CD8-positive, alpha-beta memory T cell (primary cell): ENCODE data around the gene IQSEC3. TPM values are rescaled to one million over a fixed set of nuclear protein-coding genes. Genes with fewer than 3 reads are reported as not detected.

Experiments
- CTCF ChIA-PET: fragments of 350-600 bp; sonication (Branson Sonifier 250); formaldehyde crosslinking; loops from one replicate; lab custom pipeline; 2021; ENCODE audit warnings: antibody characterized with exemption; lab: Charles Lee
- POLR2A ChIA-PET: fragments of 350-600 bp; sonication (Branson Sonifier 250); formaldehyde crosslinking; loops from one replicate; lab custom pipeline; 2021; ENCODE audit warnings: antibody characterized with exemption; lab: Charles Lee
- DNase-seq, 5 donors: peaks; one replicate each; pipeline versions ENCODE4 v3.0.0 to v3.0.0-alpha.2; 2020 to 2022; ENCODE audit warnings: mixed read lengths in 1 of 5
- H3K27ac ChIP-seq: one replicate; pipeline ENCODE4 v1.7.0; 2013; ENCODE audit warnings: low read depth, mild to moderate bottlenecking, low read length, moderate library complexity
- H3K27me3 ChIP-seq: 2 replicates; pipeline ENCODE4 v1.7.0; 2013; ENCODE audit warnings: low read length, mild to moderate bottlenecking; ENCODE audit not compliant: insufficient read depth, poor library complexity, severe bottlenecking
- H3K36me3 ChIP-seq: 2 replicates; pipeline ENCODE4 v1.7.0; 2013; ENCODE audit warnings: mild to moderate bottlenecking, low read length, moderate library complexity; ENCODE audit not compliant: insufficient read depth
- H3K4me1 ChIP-seq: 2 replicates; pipeline ENCODE4 v1.7.0; 2013; ENCODE audit warnings: mild to moderate bottlenecking, low read length, moderate library complexity; ENCODE audit not compliant: insufficient read depth
- H3K4me3 ChIP-seq: 2 replicates; pipeline ENCODE4 v1.7.0; 2013; ENCODE audit warnings: mild to moderate bottlenecking, low read length
- H3K9me3 ChIP-seq: 2 replicates; pipeline ENCODE4 v1.7.0; 2013; ENCODE audit warnings: mild to moderate bottlenecking, low read length
- H3K27ac Mint-ChIP-seq, 8 donors: one replicate each; pipeline ENCODE4 v1.8.0; 2020 to 2021; ENCODE audit warnings: mixed read lengths in 8 of 8, mild to moderate bottlenecking in 6 of 8, inconsistent platforms in 3 of 8, moderate library complexity in 3 of 8
- H3K27me3 Mint-ChIP-seq, 2 donors: one replicate each; pipeline ENCODE4 v1.8.0; 2020 to 2021; ENCODE audit warnings: mixed read lengths in 2 of 2, mild to moderate bottlenecking in 1 of 2, moderate library complexity in 1 of 2
- H3K36me3 Mint-ChIP-seq, 3 donors: one replicate each; pipeline ENCODE4 v1.8.0; 2020 to 2021; ENCODE audit warnings: mixed read lengths in 3 of 3, inconsistent platforms in 1 of 3, mild to moderate bottlenecking in 1 of 3
- H3K4me1 Mint-ChIP-seq, 3 donors: one replicate each; pipeline ENCODE4 v1.8.0; 2020 to 2021; ENCODE audit warnings: mixed read lengths in 3 of 3, inconsistent platforms in 1 of 3, mild to moderate bottlenecking in 1 of 3
- H3K4me3 Mint-ChIP-seq, 7 donors: one replicate each; pipeline ENCODE4 v1.8.0; 2020 to 2021; ENCODE audit warnings: mixed read lengths in 7 of 7, mild to moderate bottlenecking in 6 of 7, moderate library complexity in 4 of 7, inconsistent platforms in 2 of 7
- H3K9me3 Mint-ChIP-seq, 5 donors: one replicate each; pipeline ENCODE4 v1.8.0; 2020 to 2022; ENCODE audit warnings: mixed read lengths in 5 of 5, mild to moderate bottlenecking in 3 of 5, moderate library complexity in 2 of 5, inconsistent platforms in 1 of 5
- polyA plus RNA-seq: library from polyadenylated mRNA; unstranded; fragments of 300-500 nt; fragmentation: Illumina TruSeq; gene quantifications from one replicate; pipeline ENCODE4 v1.2.3, GENCODE V29; 2021
- total RNA-seq, 2 experiments: library from RNA; stranded (reverse); gene quantifications; one replicate each; pipeline ENCODE4 v1.2.3, GENCODE V29; 2021

The IQSEC3 gene
- total and polyA plus RNA-seq, 3 experiments from 2014 or later, result 0.53 to 0.88 TPM; not detected in 1

DNA sequence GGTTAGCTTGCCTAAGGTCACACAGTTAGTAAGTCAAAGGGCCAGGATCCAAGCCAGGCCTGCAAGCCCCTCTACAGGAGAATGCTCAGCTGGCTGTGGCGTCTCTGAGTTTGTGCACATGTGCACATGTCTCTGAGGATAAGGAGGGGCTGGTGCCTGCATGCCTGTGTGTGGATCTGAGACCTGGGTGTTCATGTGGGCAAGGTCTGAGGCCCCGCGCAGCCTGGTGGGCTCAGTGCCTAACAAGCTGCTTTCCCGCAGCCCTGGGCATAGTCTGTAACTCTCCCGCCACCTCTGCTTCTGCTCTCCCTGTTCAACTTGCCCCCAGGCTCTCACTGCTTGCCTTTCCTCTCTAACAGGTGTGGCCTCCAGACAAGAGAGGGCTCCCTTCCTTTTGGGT lies 151.7 kb downstream of the IQSEC3 start:
- DNase-seq, result no peak
- POLR2A ChIA-PET, result no interaction called here
- Mint-ChIP-seq H3K4me3 (no peak overlapping the region), H3K27me3 (peaks cover 18 to 25% of the 10 kb centered on the region in 2 donors), H3K4me1 (peaks cover 0 to 5% (median under 1%) of the 10 kb centered on the region in 3 donors), H3K9me3 (no peaks in the 10 kb centered on the region), H3K36me3 (no peaks in the 10 kb centered on the region), H3K27ac (no peak overlapping the region)
- Histone ChIP-seq H3K27me3 (peaks cover 4% of the 10 kb centered on the region), H3K36me3 (no peaks in the 10 kb centered on the region), H3K4me3 (no peak overlapping the region), H3K9me3 (no peaks in the 10 kb centered on the region), H3K4me1 (no peaks in the 10 kb centered on the region), H3K27ac (no peak overlapping the region)
- CTCF ChIA-PET, result interaction anchor here (0.8 kb wide), 1 partner anchor 30 kb away, joined by 3 read pairs; no protein-coding TSS in a partner anchor

DNA sequence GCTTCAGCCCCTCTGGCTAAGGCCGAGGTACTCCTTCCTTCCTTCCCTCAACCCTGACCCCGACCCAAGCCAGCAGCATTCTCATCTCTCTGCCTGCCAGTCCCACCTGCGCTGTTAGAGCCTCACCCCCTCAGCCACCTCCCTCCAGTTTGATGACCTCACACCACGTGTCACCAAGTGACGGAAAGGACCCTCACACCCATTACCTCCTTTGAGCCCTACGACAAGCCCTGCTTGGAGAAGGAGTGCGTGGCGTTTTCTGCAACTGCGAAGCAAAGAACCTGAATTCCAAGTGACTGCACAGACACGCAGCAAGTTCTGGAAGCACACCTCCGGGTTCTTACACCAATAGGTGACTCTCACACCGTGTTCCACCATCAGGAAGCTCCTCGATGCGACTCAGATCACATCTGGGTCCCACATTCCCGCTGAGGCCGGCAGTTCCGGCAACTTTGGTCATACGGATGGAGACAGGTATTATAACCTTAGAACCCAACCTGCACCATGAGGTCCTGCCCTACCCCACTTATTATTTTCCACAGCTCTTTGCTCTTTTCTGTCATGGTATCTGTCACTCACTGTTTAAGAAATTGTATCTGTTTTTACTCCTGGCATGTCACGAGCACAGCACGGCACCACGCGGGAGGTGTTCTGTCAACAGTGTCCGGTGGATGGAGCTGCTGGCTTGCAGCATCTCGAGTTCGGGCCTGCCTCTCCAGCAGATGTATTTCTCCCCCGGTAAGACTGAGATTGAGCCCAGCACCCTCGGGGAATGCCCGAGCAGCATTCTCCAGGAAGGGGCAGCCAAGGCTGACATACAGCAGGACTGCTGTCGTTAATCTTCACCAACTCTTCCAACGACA lies 152.4 kb downstream of the IQSEC3 start:
- H3K9me3 ChIP-seq, result no peaks in the 10 kb centered on the region
- Mint-ChIP-seq H3K27me3 (peaks cover 11 to 20% of the 10 kb centered on the region in 2 donors), H3K4me3 (no peak overlapping the region), H3K36me3 (no peaks in the 10 kb centered on the region), H3K27ac (no peak overlapping the region), H3K4me1 (peaks cover 0 to 5% (median 0%) of the 10 kb centered on the region in 3 donors), H3K9me3 (no peaks in the 10 kb centered on the region)
- no peak for DNase-seq
- H3K36me3 ChIP-seq, result no peaks in the 10 kb centered on the region
- H3K27ac ChIP-seq, result no peak overlapping the region
- no peak overlapping the region for H3K4me3 ChIP-seq
- ChIA-PET POLR2A (no interaction called here), CTCF (interaction anchor here (0.8 kb wide), 1 partner anchor 31 kb away, joined by 3 read pairs; no protein-coding TSS in a partner anchor)
- H3K4me1 ChIP-seq, result no peaks in the 10 kb centered on the region
- H3K27me3 ChIP-seq, result no peaks in the 10 kb centered on the region

DNA sequence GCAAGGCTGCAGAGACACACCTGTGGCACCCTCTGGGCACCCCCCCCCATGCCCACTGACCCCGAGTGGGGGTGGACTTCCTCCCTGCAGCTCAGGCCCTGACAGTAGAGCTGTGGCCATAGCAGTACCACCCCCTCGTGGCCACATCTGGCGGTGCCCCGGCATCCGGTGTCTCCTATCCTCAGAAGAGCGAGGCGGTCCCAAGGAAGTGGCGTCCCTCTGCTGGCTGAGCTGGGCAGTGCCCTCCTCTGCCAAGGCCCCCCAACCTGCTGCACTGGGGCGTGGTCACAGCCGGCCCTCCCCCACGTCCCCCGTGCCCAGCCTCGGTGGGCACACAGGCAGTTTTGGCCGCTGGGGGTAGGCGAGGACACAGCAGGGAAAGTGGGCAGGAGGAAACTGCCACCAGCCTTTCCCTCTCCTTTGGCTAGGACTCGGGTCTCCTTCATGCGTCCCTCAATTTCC lies 153.4 kb downstream of the IQSEC3 start:
- Histone ChIP-seq H3K4me3 (no peak overlapping the region), H3K9me3 (no peaks in the 10 kb centered on the region), H3K36me3 (no peaks in the 10 kb centered on the region), H3K27me3 (no peaks in the 10 kb centered on the region), H3K27ac (no peak overlapping the region), H3K4me1 (no peaks in the 10 kb centered on the region)
- Mint-ChIP-seq H3K27me3 (peaks cover 6 to 14% of the 10 kb centered on the region in 2 donors), H3K9me3 (no peaks in the 10 kb centered on the region), H3K4me3 (no peak overlapping the region), H3K4me1 (peaks cover 0 to 5% (median 0%) of the 10 kb centered on the region in 3 donors), H3K27ac (no peak overlapping the region), H3K36me3 (no peaks in the 10 kb centered on the region)
- ChIA-PET CTCF (no interaction called here), POLR2A (no interaction called here)
- DNase-seq, result peak in 3 of 5 donors; percentile 4 to 35 (median 10)

DNA sequence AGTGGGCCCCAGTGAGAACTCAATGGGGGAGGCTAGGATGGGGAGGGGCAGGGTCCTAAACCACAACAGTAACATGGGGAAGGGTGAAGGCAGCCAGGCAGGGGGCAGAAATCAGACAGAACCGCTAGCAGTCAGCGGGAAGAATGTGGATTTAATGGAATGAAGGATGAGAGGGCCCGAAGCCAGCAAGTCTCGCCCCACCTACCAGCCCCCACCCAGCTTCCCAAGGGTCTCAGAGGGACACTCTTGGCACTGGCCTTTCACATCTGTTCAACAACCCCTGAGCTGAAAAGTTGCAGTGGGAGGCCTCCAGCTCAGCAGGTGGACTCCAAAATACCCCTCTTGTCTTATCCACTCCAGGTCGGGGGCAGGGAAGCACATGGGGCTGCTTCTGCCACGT lies 153.9 kb downstream of the IQSEC3 start:
- Histone ChIP-seq H3K27me3 (no peaks in the 10 kb centered on the region), H3K9me3 (no peaks in the 10 kb centered on the region)

DNA sequence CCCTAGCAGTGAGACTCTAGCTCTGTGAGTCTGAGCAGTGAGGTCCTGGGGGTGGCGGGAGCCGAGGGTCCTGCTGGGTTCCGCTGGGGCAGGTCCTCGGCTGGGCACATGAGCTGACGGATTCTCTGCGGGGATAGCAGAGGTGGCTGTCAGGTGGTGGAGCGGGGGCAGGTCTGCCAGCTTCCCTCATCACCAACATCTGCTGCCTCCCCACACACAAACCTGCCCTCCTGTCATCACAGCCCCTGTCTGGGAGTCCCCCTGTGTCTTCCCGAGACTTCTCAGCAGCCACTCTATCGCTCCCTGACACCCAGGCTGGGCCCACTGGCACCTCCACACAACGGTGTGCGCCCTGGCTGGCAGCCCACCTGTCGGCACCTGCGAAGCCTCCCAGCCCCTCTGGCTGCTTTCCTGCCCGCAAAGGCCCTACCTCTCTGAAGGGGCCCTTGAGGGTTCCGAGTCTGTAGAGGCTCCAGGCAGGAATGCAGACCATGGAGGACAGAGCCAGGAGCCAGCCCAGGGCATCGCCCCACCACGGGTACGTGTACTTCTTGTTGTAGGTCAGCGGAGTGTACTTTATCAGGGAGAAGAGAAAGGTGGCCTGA lies 154.5 kb downstream of the IQSEC3 start:
- DNase-seq, result no peak
- CTCF ChIA-PET, result no interaction called here
- Mint-ChIP-seq H3K36me3 (no peaks in the 10 kb centered on the region), H3K4me3 (no peak overlapping the region), H3K27ac (peak overlapping the region in 1 of 8 donors; percentile 14), H3K9me3 (no peaks in the 10 kb centered on the region), H3K4me1 (peaks cover 0 to 5% (median 0%) of the 10 kb centered on the region in 3 donors), H3K27me3 (peaks cover 5 to 14% of the 10 kb centered on the region in 2 donors)
- Histone ChIP-seq H3K9me3 (no peaks in the 10 kb centered on the region), H3K4me1 (no peaks in the 10 kb centered on the region), H3K27ac (no peak overlapping the region), H3K27me3 (no peaks in the 10 kb centered on the region), H3K4me3 (no peak overlapping the region), H3K36me3 (no peaks in the 10 kb centered on the region)
- POLR2A ChIA-PET, result no interaction called here

More for the DNA sequence above, 153.9 kb downstream of the IQSEC3 start:
- ChIA-PET POLR2A (no interaction called here), CTCF (no interaction called here)
- no peak overlapping the region for H3K27ac ChIP-seq
- no peak overlapping the region for H3K4me3 Mint-ChIP-seq
- H3K4me3 ChIP-seq, result no peak overlapping the region
- peaks cover 3 to 14% of the 10 kb centered on the region in 2 donors for H3K27me3 Mint-ChIP-seq
- no peak for DNase-seq
- no peaks in the 10 kb centered on the region for H3K4me1 ChIP-seq
- no peak overlapping the region for H3K27ac Mint-ChIP-seq
- H3K4me1 Mint-ChIP-seq, result peaks cover 0 to 5% (median 0%) of the 10 kb centered on the region in 3 donors
- no peaks in the 10 kb centered on the region for H3K9me3 Mint-ChIP-seq
- no peaks in the 10 kb centered on the region for H3K36me3 Mint-ChIP-seq
- no peaks in the 10 kb centered on the region for H3K36me3 ChIP-seq

DNA sequence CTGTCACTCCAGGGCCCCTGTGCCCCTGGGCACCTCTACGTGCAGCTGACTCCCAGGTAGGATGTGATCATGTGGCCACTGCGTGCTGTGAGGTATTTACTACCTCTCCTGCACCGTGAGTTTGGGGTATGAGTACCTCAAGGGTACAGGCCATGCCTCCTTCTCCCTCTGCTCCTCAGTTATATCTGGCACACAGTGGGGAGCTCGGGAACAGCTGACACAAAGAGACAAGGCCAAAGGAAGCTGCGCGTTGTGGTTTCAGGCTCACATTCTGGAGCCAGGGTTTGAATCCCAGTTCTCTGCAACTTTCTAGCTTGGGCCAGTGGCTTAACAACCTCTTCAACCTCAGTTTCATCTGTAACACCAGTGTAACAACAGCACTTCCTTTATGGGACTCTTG lies 155.2 kb downstream of the IQSEC3 start:
- H3K4me1 Mint-ChIP-seq, result peaks cover 0 to 5% (median 0%) of the 10 kb centered on the region in 3 donors
- H3K9me3 Mint-ChIP-seq, result no peaks in the 10 kb centered on the region
- H3K9me3 ChIP-seq, result no peaks in the 10 kb centered on the region
- no peaks in the 10 kb centered on the region for H3K36me3 Mint-ChIP-seq
- no peak overlapping the region for H3K27ac Mint-ChIP-seq
- H3K36me3 ChIP-seq, result no peaks in the 10 kb centered on the region
- H3K4me3 Mint-ChIP-seq, result no peak overlapping the region
- no peak overlapping the region for H3K27ac ChIP-seq
- POLR2A ChIA-PET, result no interaction called here
- no peaks in the 10 kb centered on the region for H3K27me3 ChIP-seq
- H3K4me3 ChIP-seq, result no peak overlapping the region
- no peak for DNase-seq
- H3K4me1 ChIP-seq, result no peaks in the 10 kb centered on the region
- peaks cover 5 to 11% of the 10 kb centered on the region in 2 donors for H3K27me3 Mint-ChIP-seq
- CTCF ChIA-PET, result no interaction called here

DNA sequence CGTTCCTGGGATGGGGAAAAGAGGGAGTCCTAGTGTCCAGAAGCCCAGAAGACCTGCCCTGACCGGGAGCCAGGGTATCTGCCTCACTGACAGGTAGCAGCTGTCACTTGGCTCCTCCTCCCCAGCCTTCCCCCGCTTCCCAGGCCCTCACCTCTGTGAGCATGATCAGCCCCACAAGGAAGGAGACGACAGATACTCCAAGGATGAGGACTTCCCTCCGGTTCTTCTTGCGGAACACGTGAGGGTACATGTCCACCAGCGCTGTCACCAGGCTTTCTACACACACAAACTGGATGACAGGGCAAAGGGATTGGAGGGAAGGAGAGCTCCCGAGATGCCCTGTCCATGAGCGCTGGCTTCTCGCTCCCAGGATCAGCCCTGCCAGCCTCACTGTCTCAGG lies 157.3 kb downstream of the IQSEC3 start:
- Mint-ChIP-seq H3K4me3 (no peak overlapping the region), H3K27me3 (peaks cover 5 to 13% of the 10 kb centered on the region in 2 donors), H3K36me3 (no peaks in the 10 kb centered on the region), H3K27ac (no peak overlapping the region), H3K4me1 (peaks cover 0 to 5% (median 0%) of the 10 kb centered on the region in 3 donors), H3K9me3 (no peaks in the 10 kb centered on the region)
- Histone ChIP-seq H3K4me1 (no peaks in the 10 kb centered on the region), H3K9me3 (no peaks in the 10 kb centered on the region), H3K27me3 (no peaks in the 10 kb centered on the region), H3K36me3 (no peaks in the 10 kb centered on the region), H3K27ac (no peak overlapping the region), H3K4me3 (no peak overlapping the region)
- CTCF ChIA-PET, result no interaction called here
- POLR2A ChIA-PET, result no interaction called here
- no peak for DNase-seq

DNA sequence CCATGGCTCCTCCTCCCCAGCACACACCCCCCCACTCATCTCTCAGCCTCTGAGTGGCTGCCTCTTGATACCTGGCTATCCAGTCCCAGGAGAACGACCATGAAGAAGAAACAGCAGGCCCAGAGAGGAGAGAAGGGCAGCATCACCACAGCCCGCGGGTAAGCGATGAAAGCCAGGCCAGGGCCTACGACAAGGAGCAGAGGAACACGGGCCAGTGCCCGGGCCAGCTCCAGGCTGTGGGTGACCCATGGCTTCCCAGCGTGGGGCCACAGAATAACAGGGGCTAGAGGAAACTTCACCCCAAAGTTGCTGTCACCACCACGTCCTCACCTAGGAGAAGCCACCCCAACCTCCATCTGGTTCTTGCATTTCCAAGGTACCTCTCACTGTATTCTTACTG lies 157.8 kb downstream of the IQSEC3 start:
- Mint-ChIP-seq H3K27ac (no peak overlapping the region), H3K4me1 (peaks cover 0 to 5% (median 0%) of the 10 kb centered on the region in 3 donors), H3K27me3 (peaks cover 6 to 17% of the 10 kb centered on the region in 2 donors), H3K4me3 (no peak overlapping the region), H3K36me3 (no peaks in the 10 kb centered on the region), H3K9me3 (no peaks in the 10 kb centered on the region)
- DNase-seq, result no peak
- Histone ChIP-seq H3K9me3 (no peaks in the 10 kb centered on the region), H3K36me3 (no peaks in the 10 kb centered on the region), H3K4me3 (no peak overlapping the region), H3K4me1 (no peaks in the 10 kb centered on the region), H3K27ac (no peak overlapping the region), H3K27me3 (no peaks in the 10 kb centered on the region)
- CTCF ChIA-PET, result no interaction called here
- POLR2A ChIA-PET, result no interaction called here
